Measurements from ENCODE around the gene GNB1L. TPM values are rescaled to one million over a fixed set of nuclear protein-coding genes. Genes with fewer than 3 reads are reported as not detected.

Gene GNB1L
- total RNA-seq, 1 donor from 2014 or later, result 11.5 TPM

GRCh38 chr22:19740586-19740985 lies 114.1 kb downstream of the GNB1L start:
- DNase-seq (ENCODE audit: low read depth), result no peak
- TF ChIP-seq CTCF (conservative IDR thresholded peaks at IDR 0.05; ENCODE audit: low read depth, low read length), result no peak
- H3K4me3 ChIP-seq (ENCODE audit: low read depth, low read length), result no peak overlapping the region

- TF ChIP-seq CTCF (conservative IDR thresholded peaks at IDR 0.05; ENCODE audit: low read depth, low read length), result no peak
- H3K4me3 ChIP-seq (ENCODE audit: low read depth, low read length), result no peak overlapping the region
Measured at GRCh38 chr22:19739911-19740449, 114.7 kb downstream of the GNB1L start.

GRCh38 chr22:19739448-19739895 lies 115.2 kb downstream of the GNB1L start:
- TF ChIP-seq CTCF (conservative IDR thresholded peaks at IDR 0.05; ENCODE audit: low read depth, low read length), result no peak
- no peak overlapping the region for H3K4me3 ChIP-seq (ENCODE audit: low read depth, low read length)
- DNase-seq (ENCODE audit: low read depth), result no peak

More at GRCh38 chr22:19739911-19740449, 114.7 kb downstream of the GNB1L start:
- DNase-seq (ENCODE audit: low read depth), result no peak

GRCh38 chr22:19738664-19739447 lies 115.8 kb downstream of the GNB1L start:
- TF ChIP-seq CTCF (conservative IDR thresholded peaks at IDR 0.05; ENCODE audit: low read depth, low read length), result no peak
- no peak for DNase-seq (ENCODE audit: low read depth)
- no peak overlapping the region for H3K4me3 ChIP-seq (ENCODE audit: low read depth, low read length)

GRCh38 chr22:19737846-19738663 lies 116.6 kb downstream of the GNB1L start:
- DNase-seq (ENCODE audit: low read depth), result no peak

More at GRCh38 chr22:19737846-19738663, 116.6 kb downstream of the GNB1L start:
- no peak for TF ChIP-seq CTCF (conservative IDR thresholded peaks at IDR 0.05; ENCODE audit: low read depth, low read length)
- H3K4me3 ChIP-seq (ENCODE audit: low read depth, low read length), result no peak overlapping the region
